HepG2 (cell line): ENCODE measurements around the gene FRMD4A.

Source experiments
- RBFOX2 ChIP-seq: fragments of 200-400 bp; formaldehyde crosslinking; IDR thresholded peaks from 2 replicates; pipeline ENCODE4 v1.6.1; 2017; ENCODE audit warnings: low read depth, mild to moderate bottlenecking, low read length
- SP1 ChIP-seq, 2 experiments: fragments of 450-650 bp in 1 of 2; sonication (generic) in 1 of 2; formaldehyde crosslinking in 1 of 2; IDR thresholded peaks; 2 replicates each; pipeline versions ENCODE4 v1.4.0 to v1.6.1; 2016 to 2020; ENCODE audit warnings: missing genetic modification reagents in 1 of 2
- TGIF2 ChIP-seq: IDR thresholded peaks from 2 replicates; pipeline ENCODE4 v1.6.1; 2016; ENCODE audit warnings: control low read depth, missing compliant biosample characterization
- ZNF558 ChIP-seq: sonication (generic); formaldehyde crosslinking; IDR thresholded peaks from 2 replicates; pipeline ENCODE4 v1.9.0; 2022; ENCODE audit warnings: mild to moderate bottlenecking, missing genetic modification reagents, borderline replicate concordance

- TF ChIP-seq ZNF558 (CRISPR knock-in tag) (no peak), TGIF2 (CRISPR knock-in tag) (no peak), SP1 (IDR thresholded peaks at IDR 0.05) (no peak), SP1 (CRISPR knock-in tag; IDR thresholded peaks at IDR 0.05) (no peak), RBFOX2 (no peak)
Measured at GRCh38 chr10:13993673-13994089, 337.0 kb downstream of the FRMD4A start.
